WERI-Rb-1 (cell line): Measurements from ENCODE around the gene HIF3A.
"Not testable (repeated sequence)": the region's sequence is repeated elsewhere in the genome, so short reads cannot be mapped to it uniquely, and the experiment has no call there.

ENCODE experiments used
- DNase-seq: peaks from one replicate; pipeline ENCODE4 v3.0.0-alpha.2; 2020
- H3K27ac ChIP-seq: fragments of 250-450 bp; sonication (Bioruptor Pico); 2 replicates; pipeline ENCODE4 v1.5.1; 2020; ENCODE audit warnings: mild to moderate bottlenecking, moderate library complexity
- H3K27me3 ChIP-seq: fragments of 250-450 bp; sonication (Bioruptor Pico); 2 replicates; pipeline ENCODE4 v1.5.1; 2021; ENCODE audit warnings: mild to moderate bottlenecking, low read depth, moderate library complexity; ENCODE audit not compliant: insufficient read depth, severe bottlenecking
- H3K36me3 ChIP-seq: fragments of 250-450 bp; sonication (Bioruptor Pico); 2 replicates; pipeline ENCODE4 v1.5.1; 2020; ENCODE audit warnings: mild to moderate bottlenecking, moderate library complexity
- H3K4me3 ChIP-seq: 2 replicates; pipeline ENCODE4 v1.5.1; 2011; ENCODE audit warnings: low read depth, mild to moderate bottlenecking, control low read depth, low read length
- H3K9me3 ChIP-seq: fragments of 250-450 bp; sonication (Bioruptor Pico); 2 replicates; pipeline ENCODE4 v1.5.1; 2021; ENCODE audit warnings: mild to moderate bottlenecking, moderate library complexity; ENCODE audit not compliant: severe bottlenecking
- CTCF ChIP-seq: IDR thresholded peaks from 2 replicates; pipeline ENCODE4 v1.5.1; 2011; ENCODE audit warnings: low read depth, mild to moderate bottlenecking, control low read depth, inconsistent platforms, low read length

Gene HIF3A

GRCh38 chr19:46265217-46265828 is 31.5 kb upstream of the HIF3A start:
- TF ChIP-seq CTCF: peak; percentile 49; the same call in 1 of the 2 replicates
- Histone ChIP-seq H3K27me3 (no peaks in the 10 kb centered on the region), H3K27ac (no peak overlapping the region), H3K4me3 (no peak overlapping the region), H3K9me3 (no peaks in the 10 kb centered on the region), H3K36me3 (no peaks in the 10 kb centered on the region)
- peak; percentile 76 for DNase-seq

GRCh38 chr19:46269101-46269500 is 27.7 kb upstream of the HIF3A start:
- DNase-seq: no peak
- no peaks in the 10 kb centered on the region for H3K9me3 ChIP-seq
- no peak overlapping the region for H3K27ac ChIP-seq
- no peaks in the 10 kb centered on the region for H3K27me3 ChIP-seq
- no peak for TF ChIP-seq CTCF
- H3K36me3 ChIP-seq: no peaks in the 10 kb centered on the region
- no peak overlapping the region for H3K4me3 ChIP-seq

GRCh38 chr19:46270521-46271256 is 26.2 kb upstream of the HIF3A start:
- Histone ChIP-seq H3K9me3 (no peaks in the 10 kb centered on the region), H3K27ac (no peak overlapping the region), H3K36me3 (no peaks in the 10 kb centered on the region), H3K4me3 (no peak overlapping the region), H3K27me3 (no peaks in the 10 kb centered on the region)
- no peak for DNase-seq
- TF ChIP-seq CTCF: no peak

GRCh38 chr19:46271481-46272197 is 25.2 kb upstream of the HIF3A start:
- no peaks in the 10 kb centered on the region for H3K9me3 ChIP-seq
- no peak overlapping the region for H3K4me3 ChIP-seq
- DNase-seq: no peak
- H3K27me3 ChIP-seq: no peaks in the 10 kb centered on the region
- H3K27ac ChIP-seq: no peak overlapping the region
- no peaks in the 10 kb centered on the region for H3K36me3 ChIP-seq
- TF ChIP-seq CTCF: no peak

GRCh38 chr19:46273931-46274330 is 22.9 kb upstream of the HIF3A start:
- H3K4me3 ChIP-seq, H3K9me3 ChIP-seq, H3K36me3 ChIP-seq, DNase-seq, H3K27me3 ChIP-seq, H3K27ac ChIP-seq: not testable (repeated sequence)

- Histone ChIP-seq H3K27ac (no peak overlapping the region), H3K9me3 (no peaks in the 10 kb centered on the region), H3K27me3 (no peaks in the 10 kb centered on the region), H3K4me3 (no peak overlapping the region), H3K36me3 (no peaks in the 10 kb centered on the region)
- no peak for DNase-seq
- TF ChIP-seq CTCF: no peak
These were observed 17.7 kb upstream of the HIF3A start for GRCh38 chr19:46279177-46279576.
